ENCODE results near the gene SLC7A1.

SLC7A1 gene

DNA sequence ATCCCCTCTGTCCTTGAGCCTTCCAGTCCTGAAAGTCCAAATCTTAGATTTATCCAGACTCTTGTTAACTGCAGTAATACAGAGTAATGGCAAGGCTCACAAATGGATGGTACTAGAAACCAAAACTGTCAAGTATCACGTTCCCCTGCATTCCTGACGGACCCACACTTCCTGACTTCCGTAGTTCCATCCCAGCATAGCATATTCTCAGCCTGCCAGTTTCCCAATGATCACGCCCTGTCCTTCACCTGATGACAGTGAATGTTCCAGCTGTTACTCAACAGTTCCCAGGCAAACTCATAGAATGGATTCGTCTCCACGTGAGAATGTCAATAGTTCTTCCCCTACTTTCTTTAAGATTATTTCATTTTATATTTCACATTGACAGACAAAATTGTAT is 33.6 kb downstream of the SLC7A1 start:
- DNase-seq (ENCODE audit: low read depth, low spot score) = no peak

DNA sequence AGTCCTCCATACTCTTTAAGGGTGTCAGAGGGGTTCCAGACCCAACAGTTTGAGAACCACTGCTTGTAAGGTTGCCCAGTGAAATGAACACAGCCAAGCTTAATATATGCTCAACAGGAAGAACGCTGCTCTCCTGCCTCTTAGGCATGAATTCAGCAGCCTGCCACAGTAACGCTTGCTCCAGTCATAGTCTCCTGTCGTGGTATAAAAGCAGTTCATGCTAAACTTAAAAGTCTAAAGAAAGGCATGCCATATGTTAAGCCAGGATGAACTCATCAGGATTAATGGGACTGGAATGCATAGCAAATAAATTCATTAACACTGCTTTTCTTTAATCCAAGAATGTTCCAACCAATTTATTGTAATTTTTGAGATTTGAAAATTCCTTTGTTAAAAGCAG is 38.7 kb downstream of the SLC7A1 start:
- no peak for DNase-seq (ENCODE audit: low read depth, low spot score)

DNA sequence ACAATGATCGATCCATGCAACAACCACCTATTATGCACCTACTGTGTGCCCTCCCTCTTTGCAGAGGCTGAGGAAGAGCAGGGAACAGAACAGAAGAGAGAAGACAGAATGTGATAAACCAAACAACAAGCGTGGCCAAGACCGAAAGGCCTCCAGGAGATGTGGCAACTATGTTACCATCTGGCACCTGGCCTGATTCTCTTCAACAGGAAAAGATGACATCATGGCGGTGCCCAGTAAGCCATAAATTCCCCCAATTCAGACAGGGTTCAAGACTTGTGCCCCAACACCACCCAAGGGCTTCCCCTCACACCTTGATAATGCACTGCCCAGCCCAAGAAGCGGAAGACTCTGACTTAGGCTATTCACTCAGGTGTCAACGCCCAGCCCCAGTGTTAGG is 44.3 kb downstream of the SLC7A1 start:
- no peak for DNase-seq (ENCODE audit: low read depth, low spot score)

DNA sequence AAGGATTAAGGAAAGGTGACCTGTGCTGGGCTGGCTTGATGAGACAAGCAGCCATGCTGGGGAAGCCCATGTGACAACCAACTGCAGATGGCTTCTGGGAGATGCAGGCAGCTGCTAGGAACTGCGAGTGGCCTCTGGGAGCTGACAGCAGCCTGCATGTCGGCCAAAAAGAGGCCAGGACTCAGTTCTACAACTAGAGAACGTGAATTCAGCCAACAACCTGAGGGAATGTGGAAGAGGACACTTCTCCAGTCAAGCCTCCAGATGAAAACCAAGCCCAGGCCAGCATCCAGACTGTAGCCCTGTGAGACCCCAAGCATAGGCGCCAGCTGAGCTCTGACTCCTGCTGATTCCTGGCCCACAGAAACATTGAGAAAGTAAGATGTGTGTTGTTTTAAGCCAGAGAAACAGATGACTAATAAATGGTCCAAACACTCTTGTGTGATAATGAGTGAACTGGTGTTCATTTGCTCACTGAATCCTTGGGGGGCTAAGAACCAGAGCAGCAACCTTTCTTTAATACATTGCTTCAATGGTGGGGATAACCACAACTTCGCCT is 45.0 kb downstream of the SLC7A1 start:
- DNase-seq (ENCODE audit: low read depth, low spot score) = no peak

DNA sequence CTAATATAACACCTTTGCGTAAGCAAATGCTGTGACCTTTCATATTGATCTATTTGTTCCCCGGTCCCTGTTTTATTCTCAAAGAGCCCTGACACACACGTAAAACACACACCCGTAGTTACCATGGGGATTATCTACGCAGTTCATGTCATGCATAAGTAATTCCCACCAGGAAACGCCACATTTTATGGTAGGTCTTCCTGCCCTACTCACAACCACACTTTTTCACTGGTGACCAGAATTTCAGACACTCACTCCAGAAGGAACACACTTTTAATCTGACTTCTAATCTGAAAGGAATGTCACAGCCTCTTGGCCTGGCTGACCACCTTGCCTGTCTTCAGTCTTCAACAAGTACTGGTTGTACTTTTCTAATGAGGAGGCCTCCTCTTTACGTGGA is 46.8 kb downstream of the SLC7A1 start:
- DNase-seq (ENCODE audit: low read depth, low spot score) = no peak

DNA sequence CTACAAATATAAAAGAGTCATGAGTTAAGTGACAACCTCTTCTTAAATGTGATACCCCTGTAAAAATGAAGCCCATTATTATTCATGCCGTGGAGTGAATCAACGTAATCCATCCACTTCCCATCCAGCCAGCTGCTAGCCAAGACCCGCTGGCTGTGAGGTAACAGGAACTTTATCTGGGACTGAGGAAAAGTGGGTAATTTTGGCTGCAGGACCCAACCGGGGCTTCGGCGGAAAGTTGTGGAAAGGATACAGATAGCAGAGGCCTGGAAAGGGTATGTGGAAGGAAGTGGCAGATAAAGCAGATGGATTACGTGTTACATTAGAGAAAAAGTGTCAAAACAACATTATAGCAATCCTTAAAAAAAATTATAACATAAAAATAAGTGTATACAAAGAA is 48.3 kb downstream of the SLC7A1 start:
- DNase-seq (ENCODE audit: low read depth, low spot score) = no peak

DNA sequence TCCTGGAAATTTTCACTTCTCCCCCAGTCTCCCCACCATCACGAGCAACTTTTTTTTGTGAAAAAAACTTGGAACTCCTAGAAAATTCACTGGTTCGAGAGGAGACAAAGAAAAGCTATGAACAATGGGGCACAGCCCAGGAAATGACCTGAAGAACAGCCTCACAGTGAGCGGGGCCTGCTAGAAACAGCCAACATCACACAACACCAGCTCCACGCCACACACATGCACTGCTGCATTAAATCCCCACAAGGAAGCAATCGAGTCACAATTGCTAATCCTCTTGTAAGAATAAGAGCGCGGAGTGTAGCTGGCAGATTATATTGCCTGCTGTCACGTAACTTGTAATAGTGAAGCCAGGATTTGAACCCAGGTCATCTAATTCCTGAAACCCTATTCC is 48.8 kb downstream of the SLC7A1 start:
- DNase-seq (ENCODE audit: low read depth, low spot score) = no peak

DNA sequence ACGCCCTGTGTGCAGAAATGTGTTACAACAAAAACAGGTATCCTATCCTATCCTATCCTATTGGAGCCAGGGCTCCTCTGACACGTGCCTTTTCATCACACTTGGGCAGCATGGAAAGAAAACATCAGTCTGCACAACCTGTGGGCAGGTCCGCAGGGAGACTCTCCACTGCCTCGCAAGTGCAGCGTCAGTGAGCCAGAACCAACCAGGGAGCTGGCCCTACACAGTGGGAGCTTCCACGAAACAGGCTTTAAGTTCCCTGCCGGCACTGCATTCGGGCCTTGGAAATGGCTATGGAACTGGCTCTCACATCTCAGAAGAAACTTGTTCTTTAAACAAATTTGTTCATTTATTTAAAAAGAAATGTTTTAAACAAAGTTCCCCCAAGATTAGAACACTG is 49.5 kb downstream of the SLC7A1 start:
- no peak for DNase-seq (ENCODE audit: low read depth, low spot score)

DNA sequence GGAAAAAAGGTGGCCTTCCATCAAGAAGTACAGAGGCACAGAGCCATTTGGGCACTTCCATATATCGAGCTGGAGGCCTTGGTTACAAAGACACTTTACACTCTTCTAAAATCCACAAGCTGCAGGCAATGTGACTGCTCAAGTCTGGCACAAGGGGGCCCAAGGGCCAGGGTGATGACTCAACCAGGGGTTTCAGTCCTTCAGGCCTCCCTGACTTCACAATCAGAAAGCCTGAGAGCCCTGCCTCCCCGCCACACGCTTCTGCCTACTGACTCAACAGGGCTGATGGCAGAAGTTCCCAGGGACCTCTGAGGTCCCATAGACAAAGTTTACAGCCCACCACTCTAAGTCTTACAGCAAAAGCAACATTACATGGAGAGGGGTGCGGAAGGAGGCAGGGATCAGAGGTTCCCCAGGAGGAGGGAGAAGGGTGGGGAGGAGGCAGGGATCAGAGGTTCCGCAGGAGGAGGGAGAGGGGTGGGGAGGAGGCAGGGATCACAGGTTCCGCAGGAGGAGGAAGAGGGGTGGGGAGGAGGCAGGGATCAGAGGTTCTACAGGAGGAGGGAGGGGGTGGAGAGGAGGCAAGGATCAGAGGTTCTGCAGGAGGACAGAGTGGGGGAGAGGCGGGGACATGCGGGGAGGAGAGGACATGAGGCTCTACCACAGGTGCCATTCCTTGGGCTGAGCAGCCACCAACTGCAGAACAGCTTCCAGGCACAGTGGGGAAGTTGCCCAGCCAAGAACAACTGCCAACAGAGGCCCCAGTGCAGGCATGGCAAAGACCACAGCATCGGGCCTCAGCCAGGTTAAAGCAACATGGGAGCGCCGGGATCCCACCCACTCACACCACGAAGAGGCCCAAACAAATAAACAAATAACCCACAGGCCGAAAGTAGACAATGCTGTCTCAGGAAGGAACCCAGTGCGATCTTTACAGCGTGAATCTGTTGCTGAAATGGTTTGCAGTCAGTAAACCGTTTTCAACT is 52.0 kb downstream of the SLC7A1 start:
- DNase-seq (ENCODE audit: low read depth, low spot score) = no peak

DNA sequence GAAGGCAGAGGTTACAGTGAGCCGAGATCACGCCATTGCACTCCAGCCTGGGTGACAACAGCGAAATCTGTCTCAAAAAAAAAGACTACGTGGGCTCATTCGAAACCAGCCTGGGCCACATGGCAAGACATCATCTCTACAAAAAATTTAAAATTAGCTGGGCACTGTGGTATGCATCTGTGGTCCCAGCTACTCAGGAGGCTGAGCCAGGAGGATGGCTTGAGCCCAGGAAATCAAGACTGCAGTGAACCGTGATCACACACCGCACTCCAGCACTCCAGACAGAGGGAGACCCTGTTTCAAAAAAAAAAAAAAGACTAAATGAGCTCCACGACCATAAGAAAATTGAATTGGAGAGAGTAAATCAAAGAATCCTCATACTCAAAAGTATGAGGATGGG is 53.1 kb downstream of the SLC7A1 start:
- DNase-seq (ENCODE audit: low read depth, low spot score) = no peak

DNA sequence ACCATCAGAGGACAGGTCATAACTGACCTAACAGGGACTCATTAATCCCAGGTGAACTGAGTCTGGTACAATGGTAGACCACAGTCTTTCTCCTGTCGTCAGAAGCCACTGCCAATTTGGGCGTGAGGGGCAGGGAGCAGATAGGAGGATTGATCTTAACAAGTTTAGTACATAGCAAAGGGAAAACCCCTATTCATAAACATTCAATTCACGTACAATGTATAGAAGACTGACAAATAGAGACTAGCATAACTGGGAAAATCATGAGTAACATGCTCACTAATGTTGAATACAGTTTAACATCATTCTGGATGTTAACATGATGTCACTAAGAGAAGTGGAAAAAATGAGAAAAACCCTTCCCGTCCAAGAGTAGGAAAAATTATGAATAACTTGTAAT is 54.1 kb downstream of the SLC7A1 start:
- DNase-seq (ENCODE audit: low read depth, low spot score) = no peak

DNA sequence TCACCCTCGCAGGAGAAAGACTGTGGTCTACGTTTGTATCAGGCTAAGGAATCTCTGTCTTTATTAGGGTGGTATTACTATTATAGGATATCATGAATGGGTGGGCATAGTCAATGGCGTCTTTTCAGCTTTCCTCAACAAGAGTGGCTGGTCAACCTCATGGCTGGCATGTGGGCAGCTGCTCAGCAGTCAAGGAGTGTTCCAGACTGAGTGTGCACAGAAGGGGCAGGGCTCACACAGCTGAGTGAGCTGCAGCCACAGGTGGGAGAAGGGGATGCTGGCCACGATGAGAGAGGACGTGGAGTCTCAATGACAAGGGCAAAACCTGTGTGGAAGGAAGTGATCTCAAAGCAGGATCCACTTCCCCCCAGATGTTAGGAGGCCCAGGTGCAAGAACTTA is 54.7 kb downstream of the SLC7A1 start:
- DNase-seq (ENCODE audit: low read depth, low spot score) = no peak

DNA sequence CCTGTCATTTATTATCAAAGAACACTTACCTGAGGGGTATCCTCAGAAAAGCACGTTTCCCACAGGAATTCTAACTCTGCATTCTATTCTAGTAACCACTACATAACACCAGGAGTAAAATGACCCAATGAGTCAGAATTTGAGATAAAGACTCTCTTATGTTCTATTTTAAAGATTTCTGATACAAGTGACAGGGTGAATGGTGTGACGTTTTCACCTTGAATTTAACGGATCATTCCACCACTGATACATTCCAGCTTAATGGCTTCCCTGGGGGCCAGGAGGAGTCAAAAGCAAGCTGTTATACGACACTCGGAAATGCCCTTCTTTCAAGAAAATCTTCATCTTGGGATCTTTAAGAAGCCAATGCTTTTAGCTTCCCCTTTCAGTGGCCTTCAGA is 55.2 kb downstream of the SLC7A1 start:
- no peak for DNase-seq (ENCODE audit: low read depth, low spot score)

DNA sequence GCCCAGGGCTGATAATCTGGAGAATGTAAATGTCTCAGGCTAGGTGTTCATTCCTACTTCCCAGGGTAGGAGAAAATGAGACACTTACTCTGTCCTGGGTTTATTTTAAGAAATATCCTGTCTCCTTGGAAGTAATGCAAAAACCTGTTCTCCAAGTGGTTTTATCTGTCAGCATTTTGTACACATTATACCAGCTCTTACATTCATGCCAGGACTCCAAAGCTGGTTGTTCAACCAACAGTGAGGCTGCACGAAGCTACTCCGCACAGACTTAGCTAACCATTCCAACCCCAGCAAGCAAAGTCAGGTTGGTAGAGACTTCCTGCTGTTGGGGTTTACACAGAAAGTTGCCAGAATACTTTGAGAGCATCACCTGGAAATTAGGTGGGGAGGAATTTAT is 55.6 kb downstream of the SLC7A1 start:
- DNase-seq (ENCODE audit: low read depth, low spot score) = no peak

DNA sequence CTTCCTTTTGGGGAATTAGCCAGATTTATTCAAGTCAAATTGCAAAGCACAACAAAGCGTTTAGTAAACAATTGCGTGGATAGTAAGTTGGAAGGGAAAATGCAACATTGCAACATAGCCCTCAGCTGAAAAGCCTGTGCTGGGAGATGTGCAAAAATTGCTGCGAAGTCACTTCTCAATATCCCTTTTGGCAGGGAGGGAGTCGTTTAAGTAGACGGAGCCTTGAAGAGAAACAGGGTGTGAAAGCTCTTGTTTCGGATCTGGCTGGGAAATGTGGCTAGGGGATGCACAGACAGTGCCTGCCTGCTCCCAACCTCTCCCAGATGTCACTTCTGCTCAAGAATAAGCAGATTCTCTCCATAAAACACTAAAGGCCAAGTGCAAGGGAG is 56.8 kb downstream of the SLC7A1 start:
- DNase-seq (ENCODE audit: low read depth, low spot score) = no peak

DNA sequence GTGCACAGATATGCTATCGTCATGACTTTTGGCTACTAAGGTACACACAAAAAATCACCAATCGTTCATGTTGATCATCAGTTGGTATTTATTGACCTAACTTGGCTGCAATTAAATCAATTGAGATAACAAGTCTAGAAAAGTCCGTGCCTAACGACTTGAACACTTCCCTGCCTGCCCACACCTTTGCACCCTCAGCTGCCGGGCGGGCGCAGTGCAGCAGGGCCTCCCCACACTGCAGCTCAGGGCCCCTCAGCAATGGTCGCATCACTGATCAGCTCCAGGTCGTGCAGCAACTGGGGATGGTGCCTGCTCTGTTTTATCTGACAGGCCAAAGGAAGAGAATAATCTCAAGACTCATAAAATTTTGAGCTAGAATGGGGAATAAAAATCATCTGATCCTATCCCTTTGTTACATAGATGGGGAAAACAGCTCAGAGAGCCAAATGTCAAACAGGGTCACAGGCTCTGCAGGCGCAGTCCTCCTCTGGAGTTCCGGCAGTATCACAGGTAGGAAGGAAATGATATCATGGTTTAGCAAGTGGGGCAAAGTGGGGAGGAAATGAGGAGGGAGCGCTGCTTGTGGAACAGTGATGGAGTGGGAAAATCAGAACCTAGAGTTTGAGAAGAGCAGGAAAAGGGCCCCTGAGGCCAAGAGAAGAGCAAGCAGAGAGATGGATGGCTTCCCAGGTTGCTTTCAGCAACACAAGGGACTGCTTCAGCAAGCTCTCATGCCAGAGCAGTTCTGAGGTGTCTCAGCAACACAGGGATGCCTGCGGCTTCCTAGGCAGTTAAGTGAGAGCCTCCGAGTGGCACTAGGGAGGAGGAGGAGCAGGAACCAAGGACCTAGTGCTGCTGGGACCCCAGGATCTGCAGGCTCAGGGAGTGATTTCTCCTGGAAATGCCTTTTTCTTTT is 57.5 kb downstream of the SLC7A1 start:
- DNase-seq (ENCODE audit: low read depth, low spot score) = no peak

DNA sequence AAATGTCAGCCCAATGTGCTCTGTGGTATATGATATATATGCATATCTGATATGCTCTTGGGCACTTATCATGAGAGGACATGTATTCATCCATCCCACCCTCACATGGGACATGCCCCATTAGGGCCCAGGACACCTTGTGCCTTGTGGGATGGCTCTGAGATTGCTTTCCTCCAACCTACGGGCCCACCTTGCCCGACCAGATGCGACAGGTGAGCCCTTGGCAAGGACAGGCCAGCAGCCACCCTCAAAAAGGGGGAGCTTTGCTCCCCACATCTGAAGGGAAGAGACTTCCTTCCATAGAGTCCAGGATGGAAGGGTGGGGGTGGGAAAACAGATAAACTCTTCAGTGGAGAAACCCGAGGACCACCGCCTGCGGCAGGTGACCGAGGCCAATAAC is 58.6 kb downstream of the SLC7A1 start:
- DNase-seq (ENCODE audit: low read depth, low spot score) = no peak

DNA sequence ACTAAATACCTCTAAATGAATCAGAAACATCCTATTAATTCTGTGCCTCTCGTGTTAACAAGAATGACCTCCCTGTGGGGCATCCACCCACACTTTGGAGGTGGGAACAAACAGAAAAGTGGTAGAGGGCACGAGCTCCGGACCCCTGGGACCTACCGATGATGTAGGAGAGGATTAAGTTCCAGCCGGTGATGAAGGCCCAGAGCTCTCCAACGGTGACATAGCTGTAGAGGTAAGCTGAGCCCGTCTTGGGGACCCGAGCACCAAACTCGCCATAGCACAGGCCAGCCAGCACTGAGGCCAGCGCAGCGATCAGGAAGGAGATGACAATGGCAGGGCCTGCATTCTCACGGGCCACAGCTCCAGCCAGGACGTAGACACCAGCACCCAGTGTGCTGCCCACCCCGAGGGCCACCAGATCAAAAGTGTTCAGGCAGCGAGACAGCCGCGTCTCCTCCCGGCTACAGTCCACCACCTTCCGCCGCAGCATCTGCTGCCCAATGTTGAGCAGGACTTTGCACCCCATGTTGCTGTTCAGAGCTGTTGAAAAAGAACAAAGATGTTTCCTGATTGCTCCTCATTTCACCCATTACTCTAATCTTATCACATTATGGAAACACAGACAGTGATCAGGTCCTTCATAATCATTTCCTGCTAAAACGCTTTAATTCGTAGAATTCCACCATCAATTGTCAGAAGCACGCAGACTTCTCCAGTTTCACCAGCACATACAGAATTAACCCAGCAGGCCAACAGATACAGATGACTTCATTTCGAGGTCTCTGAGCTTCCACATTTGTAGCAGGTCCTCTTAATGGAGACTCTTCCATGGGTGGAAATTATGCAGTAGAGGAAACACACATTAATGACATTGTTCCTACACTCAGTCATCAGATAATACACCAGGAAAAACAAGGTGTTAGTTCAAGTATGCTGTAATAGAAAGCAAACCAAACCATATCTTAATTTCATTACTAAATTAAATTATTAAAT is 59.5 kb downstream of the SLC7A1 start:
- no peak for DNase-seq (ENCODE audit: low read depth, low spot score)

DNA sequence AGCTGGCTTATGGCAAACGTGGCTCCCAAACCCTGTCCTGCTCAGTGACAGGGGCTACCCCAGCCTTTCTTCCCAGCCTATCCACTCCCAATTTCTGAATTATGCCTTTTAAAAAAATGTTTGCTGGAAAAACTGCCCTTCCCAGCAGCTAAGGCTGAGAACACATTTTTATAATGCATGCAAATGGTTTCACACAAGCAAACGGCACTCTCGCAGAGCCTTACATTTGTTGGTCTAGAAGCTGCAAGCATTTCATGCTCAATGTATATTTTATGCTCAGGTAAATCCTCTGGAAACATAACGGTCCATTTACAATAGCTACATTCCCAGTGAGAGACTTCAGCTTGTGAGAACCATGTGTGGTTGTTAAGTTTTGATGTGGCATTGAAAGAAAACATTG is 61.4 kb downstream of the SLC7A1 start:
- DNase-seq (ENCODE audit: low read depth, low spot score) = no peak

DNA sequence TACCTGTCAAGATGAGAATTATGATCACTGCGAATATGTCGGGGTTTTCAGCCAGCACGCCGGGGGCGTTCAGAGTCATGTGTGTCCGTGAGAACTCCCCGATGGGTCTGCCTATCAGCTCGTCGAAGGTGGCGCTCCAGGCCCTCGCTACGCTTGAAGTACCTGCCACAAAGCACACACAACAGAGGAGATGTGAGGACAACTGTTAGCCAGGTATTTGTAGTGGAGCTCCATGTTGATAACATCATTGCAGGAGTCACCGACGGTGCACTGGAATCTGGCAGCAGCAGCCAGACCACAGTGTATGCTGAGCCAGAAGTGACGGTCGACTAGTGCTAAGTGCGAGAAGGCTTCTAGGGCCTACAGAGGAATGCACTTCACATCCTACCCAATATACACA is 62.7 kb downstream of the SLC7A1 start:
- no peak for DNase-seq (ENCODE audit: low read depth, low spot score)

DNA sequence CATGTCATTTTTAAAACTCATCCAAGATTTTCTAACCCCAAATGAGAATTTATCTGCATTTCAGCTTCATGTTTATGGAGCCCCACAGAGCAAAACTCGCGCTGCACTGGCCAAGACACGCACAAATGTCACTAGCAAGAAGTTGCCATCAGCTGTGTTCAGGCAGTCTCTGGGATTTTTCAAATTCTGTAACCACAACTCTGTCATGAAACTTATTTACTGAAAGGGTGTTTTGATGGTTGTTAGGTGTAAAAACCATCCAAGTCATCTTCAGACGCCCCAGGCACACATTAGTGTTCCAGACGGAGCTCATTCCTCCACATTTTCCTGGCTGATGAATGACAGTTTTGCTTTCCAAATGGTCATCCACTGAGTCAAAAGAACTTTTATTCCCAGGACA is 63.4 kb downstream of the SLC7A1 start:
- no peak for DNase-seq (ENCODE audit: low read depth, low spot score)
